ENCODE measurements around the gene RNU6-9. TPM values are rescaled to one million over a fixed set of nuclear protein-coding genes. Genes with fewer than 3 reads are reported as not detected.
"Not testable (repeated sequence)": the region's sequence is repeated elsewhere in the genome, so short reads cannot be mapped to it uniquely, and the experiment has no call there.

RNU6-9 gene
- total RNA-seq (not detected), polyA plus RNA-seq (not detected)
- long read RNA-seq, donor 1, result 0 reads
- long read RNA-seq, donor 2, result 0 reads
- long read RNA-seq, donor 3, result 0 reads
- long read RNA-seq, donor 4, result 0 reads
- long read RNA-seq, donor 5, result 0 reads
- long read RNA-seq, donor 6, result 0 reads
- long read RNA-seq, donor 7, result 0 reads
- long read RNA-seq, donor 8, result 0 reads
- long read RNA-seq, donor 9, result 0 reads
- long read RNA-seq, donor 10, result 0 reads

DNA sequence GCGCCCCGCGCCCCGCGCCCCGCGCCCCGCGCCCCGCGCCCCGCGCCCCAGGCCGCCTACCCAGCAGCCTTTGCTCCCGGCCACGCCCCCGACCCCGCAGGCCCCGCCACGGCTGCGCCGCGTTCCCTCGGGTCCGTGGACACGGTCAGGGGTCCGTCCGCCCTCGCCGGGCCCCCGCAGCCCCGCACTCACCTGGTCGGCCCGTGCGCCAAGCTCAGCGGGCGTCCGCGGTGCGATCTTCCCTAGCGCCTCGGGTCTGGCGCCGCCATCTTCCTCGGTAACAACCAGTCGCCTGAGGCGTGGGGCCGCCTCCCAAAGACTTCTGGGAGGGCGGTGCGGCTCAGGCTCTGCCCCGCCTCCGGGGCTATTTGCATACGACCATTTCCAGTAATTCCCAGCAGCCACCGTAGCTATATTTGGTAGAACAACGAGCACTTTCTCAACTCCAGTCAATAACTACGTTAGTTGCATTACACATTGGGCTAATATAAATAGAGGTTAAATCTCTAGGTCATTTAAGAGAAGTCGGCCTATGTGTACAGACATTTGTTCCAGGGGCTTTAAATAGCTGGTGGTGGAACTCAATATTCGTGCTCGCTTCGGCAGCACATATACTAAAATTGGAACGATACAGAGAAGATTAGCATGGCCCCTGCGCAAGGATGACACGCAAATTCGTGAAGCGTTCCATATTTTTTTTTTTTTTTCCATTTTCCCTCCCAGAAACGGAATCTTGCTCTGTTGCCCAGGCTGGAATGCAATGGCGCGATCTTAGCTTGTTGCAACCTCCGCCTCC lies at the start of gene RNU6-9, which contains the start of gene MED16:
RNU6-9 (plus strand) TSS at position 591 of the 796 bp plus-strand sequence.
MED16 (minus strand) TSS at position 294 of the 796 bp plus-strand sequence. CDS start 2,056 bp downstream, outside the sequence.
- peaks cover 2 to 13% of the 10 kb centered on the region in 2 donors for H3K4me1 ChIP-seq (ENCODE audit: control insufficient read depth in 2 of 2, insufficient read depth in 2 of 2, low read length in 2 of 2)
- peak; percentile 86 to 97 (median 93) for DNase-seq (ENCODE audit: low read depth in 6 of 9, low spot score in 9 of 9)

DNA sequence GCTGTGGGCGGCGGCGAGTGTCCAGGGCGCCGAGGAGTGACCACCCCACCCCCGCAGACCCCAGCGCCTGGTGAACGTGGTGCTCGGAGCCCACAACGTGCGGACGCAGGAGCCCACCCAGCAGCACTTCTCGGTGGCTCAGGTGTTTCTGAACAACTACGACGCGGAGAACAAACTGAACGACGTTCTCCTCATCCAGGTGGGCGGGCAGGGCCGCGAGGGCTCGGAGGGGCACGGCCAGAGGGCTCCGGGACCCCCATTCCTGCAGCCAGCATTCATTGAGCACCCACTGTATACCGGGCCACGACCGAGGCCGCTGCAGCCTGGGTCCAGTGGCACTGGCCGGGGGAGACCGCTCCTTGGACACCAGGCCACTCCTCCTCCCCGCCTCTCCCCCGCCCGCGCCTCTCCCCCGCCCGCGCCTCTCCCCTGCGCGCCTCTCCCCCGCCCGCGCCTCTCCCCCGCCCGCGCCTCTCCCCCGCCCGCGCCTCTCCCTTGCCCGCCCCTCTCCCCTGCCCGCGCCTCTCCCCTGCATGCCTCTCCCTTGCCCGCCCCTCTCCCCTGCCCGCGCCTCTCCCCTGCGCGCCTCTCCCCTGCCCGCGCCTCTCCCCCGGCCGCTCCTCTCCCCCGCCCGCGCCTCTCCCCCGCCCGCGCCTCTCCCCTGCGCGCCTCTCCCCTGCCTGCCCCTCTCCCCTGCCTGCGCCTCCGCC lies 49.3 kb upstream of the RNU6-9 start:
- Histone ChIP-seq H3K4me1 (ENCODE audit: control insufficient read depth in 2 of 2, insufficient read depth in 2 of 2, low read length in 2 of 2) (no peaks in the 10 kb centered on the region), H3K4me3 (ENCODE audit: low read length in 2 of 2) (no peak overlapping the region), H3K9me3 (ENCODE audit: control insufficient read depth in 2 of 2, insufficient read depth in 1 of 2, low read length in 1 of 2) (peaks cover 0 to 7% of the 10 kb centered on the region in 2 donors), H3K27me3 (ENCODE audit: control insufficient read depth in 2 of 2, insufficient read depth in 1 of 2, low read length in 1 of 2) (peaks cover 20 to 85% of the 10 kb centered on the region in 2 donors), H3K27ac (ENCODE audit: low read depth in 1 of 2, low read length in 1 of 2) (no peak overlapping the region), H3K36me3 (ENCODE audit: control insufficient read depth in 2 of 2, insufficient read depth in 2 of 2, low read length in 1 of 2) (no peaks in the 10 kb centered on the region)
- WGBS, result 48% methylated on average over 70 of the region's 70 CpGs
- no peak for DNase-seq (ENCODE audit: low read depth in 6 of 9, low spot score in 9 of 9)

More for the DNA sequence above, at the start of gene RNU6-9, which contains the start of gene MED16:
- Histone ChIP-seq H3K27me3 (ENCODE audit: control insufficient read depth in 2 of 2, insufficient read depth in 1 of 2, low read length in 1 of 2) (no peaks in the 10 kb centered on the region), H3K27ac (ENCODE audit: low read depth in 1 of 2, low read length in 1 of 2) (peak within 1 kb of the TSS; percentile 91 to 96), H3K9me3 (ENCODE audit: control insufficient read depth in 2 of 2, insufficient read depth in 1 of 2, low read length in 1 of 2) (peaks cover 0 to 6% of the 10 kb centered on the region in 2 donors), H3K36me3 (ENCODE audit: control insufficient read depth in 2 of 2, insufficient read depth in 2 of 2, low read length in 1 of 2) (peaks cover 27 to 30% of the 10 kb centered on the region in 2 donors), H3K4me3 (ENCODE audit: low read length in 2 of 2) (peak within 1 kb of the TSS; percentile 46 to 97)
- WGBS, result 1% methylated on average over 69 of the region's 69 CpGs

DNA sequence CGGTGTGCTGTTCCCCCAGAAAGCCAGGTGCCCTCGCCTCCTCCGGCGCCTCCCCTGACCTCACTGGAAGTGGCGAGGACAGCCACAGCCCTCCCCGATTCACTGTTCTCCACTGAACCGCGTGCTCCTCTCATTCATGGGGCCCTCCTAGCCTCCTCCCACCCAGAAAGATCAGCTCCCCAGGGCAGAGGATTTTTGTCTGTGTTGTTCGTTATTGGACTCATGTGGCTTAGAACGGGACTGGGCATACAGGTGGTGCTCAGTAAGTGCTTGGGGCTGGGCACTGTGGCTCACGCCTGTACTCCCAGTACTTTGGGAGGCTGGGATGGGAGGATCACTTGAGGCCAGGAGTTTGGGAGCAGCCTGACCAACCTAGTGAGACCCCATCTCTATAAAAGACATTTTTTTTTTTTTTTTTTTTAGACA lies 48.7 kb upstream of the RNU6-9 start:
- peaks cover 20 to 87% of the 10 kb centered on the region in 2 donors for H3K27me3 ChIP-seq (ENCODE audit: control insufficient read depth in 2 of 2, insufficient read depth in 1 of 2, low read length in 1 of 2)
- 44% methylated on average over 11 of the region's 11 CpGs for WGBS
- DNase-seq (ENCODE audit: low read depth in 6 of 9, low spot score in 9 of 9), result no peak
- no peaks in the 10 kb centered on the region for H3K4me1 ChIP-seq (ENCODE audit: control insufficient read depth in 2 of 2, insufficient read depth in 2 of 2, low read length in 2 of 2)
- H3K4me3 ChIP-seq (ENCODE audit: low read length in 2 of 2), result no peak overlapping the region
- peaks cover 0 to 7% of the 10 kb centered on the region in 2 donors for H3K9me3 ChIP-seq (ENCODE audit: control insufficient read depth in 2 of 2, insufficient read depth in 1 of 2, low read length in 1 of 2)
- H3K27ac ChIP-seq (ENCODE audit: low read depth in 1 of 2, low read length in 1 of 2), result no peak overlapping the region
- no peaks in the 10 kb centered on the region for H3K36me3 ChIP-seq (ENCODE audit: control insufficient read depth in 2 of 2, insufficient read depth in 2 of 2, low read length in 1 of 2)

DNA sequence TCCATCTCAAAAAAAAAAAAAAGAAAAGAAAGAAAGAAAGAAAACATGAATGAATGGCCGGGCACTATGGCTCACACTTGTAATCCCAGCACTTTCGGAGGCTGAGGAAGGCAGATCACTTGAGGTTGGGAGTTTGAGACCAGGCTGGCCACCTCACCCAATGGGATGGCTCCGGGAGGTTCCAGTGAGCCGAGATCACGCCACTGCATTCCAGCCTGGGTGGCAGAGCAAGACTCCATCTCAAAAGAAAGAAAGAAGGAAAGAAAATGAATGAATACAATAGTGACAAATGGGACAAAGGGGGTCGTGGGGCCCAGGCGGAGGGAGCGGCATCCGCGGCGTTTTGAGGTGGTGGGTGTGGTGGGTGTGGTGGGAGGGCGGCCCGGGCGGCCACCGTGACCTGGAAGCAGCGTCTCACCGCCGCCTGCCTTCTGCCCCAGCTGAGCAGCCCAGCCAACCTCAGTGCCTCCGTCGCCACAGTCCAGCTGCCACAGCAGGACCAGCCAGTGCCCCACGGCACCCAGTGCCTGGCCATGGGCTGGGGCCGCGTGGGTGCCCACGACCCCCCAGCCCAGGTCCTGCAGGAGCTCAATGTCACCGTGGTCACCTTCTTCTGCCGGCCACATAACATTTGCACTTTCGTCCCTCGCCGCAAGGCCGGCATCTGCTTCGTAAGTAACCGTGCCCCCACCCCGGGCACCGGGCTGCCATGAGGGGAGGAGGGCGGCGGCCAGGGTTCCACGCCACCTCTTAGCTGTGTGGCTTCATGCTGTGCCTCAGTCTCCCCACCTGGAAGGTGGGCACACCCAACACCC lies 47.4 kb upstream of the RNU6-9 start:
- 85% methylated on average over 37 of the region's 37 CpGs for WGBS
- H3K36me3 ChIP-seq (ENCODE audit: control insufficient read depth in 2 of 2, insufficient read depth in 2 of 2, low read length in 1 of 2), result no peaks in the 10 kb centered on the region
- no peak for DNase-seq (ENCODE audit: low read depth in 6 of 9, low spot score in 9 of 9)
- no peak overlapping the region for H3K4me3 ChIP-seq (ENCODE audit: low read length in 2 of 2)
- no peaks in the 10 kb centered on the region for H3K4me1 ChIP-seq (ENCODE audit: control insufficient read depth in 2 of 2, insufficient read depth in 2 of 2, low read length in 2 of 2)
- H3K9me3 ChIP-seq (ENCODE audit: control insufficient read depth in 2 of 2, insufficient read depth in 1 of 2, low read length in 1 of 2), result peaks cover 0 to 7% of the 10 kb centered on the region in 2 donors
- H3K27me3 ChIP-seq (ENCODE audit: control insufficient read depth in 2 of 2, insufficient read depth in 1 of 2, low read length in 1 of 2), result peaks cover 24 to 91% of the 10 kb centered on the region in 2 donors
- no peak overlapping the region for H3K27ac ChIP-seq (ENCODE audit: low read depth in 1 of 2, low read length in 1 of 2)

DNA sequence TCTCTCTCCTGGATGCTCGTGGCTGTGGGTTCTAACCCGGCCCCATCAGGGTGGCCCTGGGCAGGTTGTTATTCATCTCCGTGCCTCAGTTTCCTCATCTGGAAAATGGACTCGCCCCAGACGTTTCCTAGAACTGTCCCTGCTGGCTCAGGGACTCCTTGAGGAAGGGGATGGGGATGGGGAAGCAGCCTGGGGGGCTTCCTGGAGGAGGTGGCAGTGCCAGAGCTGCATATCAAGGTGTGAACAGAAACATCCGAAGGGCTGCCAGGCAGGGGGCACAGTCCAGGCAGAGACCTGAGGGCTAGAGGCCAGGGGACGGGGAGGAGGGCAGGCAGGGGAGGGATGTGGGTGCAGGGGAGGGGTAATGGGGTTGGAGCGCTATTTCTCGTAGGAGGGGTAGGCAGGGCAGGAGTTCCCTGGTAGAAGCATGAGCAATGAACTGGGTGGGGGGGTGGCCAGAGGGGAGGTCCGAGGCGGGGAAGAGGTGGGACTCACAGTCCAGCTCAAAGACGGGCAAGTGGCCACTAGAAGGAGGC lies 44.8 kb upstream of the RNU6-9 start:
- Histone ChIP-seq H3K27ac (ENCODE audit: low read depth in 1 of 2, low read length in 1 of 2) (no peak overlapping the region), H3K9me3 (ENCODE audit: control insufficient read depth in 2 of 2, insufficient read depth in 1 of 2, low read length in 1 of 2) (peaks cover 0 to 7% of the 10 kb centered on the region in 2 donors), H3K4me3 (ENCODE audit: low read length in 2 of 2) (no peak overlapping the region), H3K27me3 (ENCODE audit: control insufficient read depth in 2 of 2, insufficient read depth in 1 of 2, low read length in 1 of 2) (peaks cover 35 to 96% of the 10 kb centered on the region in 2 donors), H3K4me1 (ENCODE audit: control insufficient read depth in 2 of 2, insufficient read depth in 2 of 2, low read length in 2 of 2) (no peaks in the 10 kb centered on the region), H3K36me3 (ENCODE audit: control insufficient read depth in 2 of 2, insufficient read depth in 2 of 2, low read length in 1 of 2) (no peaks in the 10 kb centered on the region)
- WGBS, result 58% methylated on average over 12 of the region's 12 CpGs
- DNase-seq (ENCODE audit: low read depth in 6 of 9, low spot score in 9 of 9), result no peak

DNA sequence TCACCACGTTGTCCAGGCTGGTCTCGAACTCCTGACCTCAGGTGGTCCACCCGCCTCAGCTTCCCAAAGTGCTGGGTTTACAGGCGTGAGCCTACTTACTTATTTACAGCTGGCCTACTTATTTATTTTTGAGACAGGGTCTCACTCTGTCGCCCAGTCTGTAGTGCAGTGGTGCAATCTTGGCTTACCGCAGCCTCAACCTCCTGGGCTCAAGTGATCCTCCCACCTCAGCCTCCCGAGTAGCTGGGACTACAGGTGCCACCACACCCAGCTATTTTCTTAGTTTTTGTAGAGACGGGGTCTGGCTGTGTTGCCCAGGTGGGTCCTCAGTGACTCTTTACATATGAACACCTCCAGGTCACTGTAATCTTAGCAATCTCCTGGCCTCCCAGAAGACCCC lies 44.1 kb upstream of the RNU6-9 start:
- not testable (repeated sequence) for H3K36me3 ChIP-seq (ENCODE audit: control insufficient read depth in 2 of 2, insufficient read depth in 2 of 2, low read length in 1 of 2); DNase-seq (ENCODE audit: low read depth in 6 of 9, low spot score in 9 of 9); H3K9me3 ChIP-seq (ENCODE audit: control insufficient read depth in 2 of 2, insufficient read depth in 1 of 2, low read length in 1 of 2); H3K4me3 ChIP-seq (ENCODE audit: low read length in 2 of 2); H3K4me1 ChIP-seq (ENCODE audit: control insufficient read depth in 2 of 2, insufficient read depth in 2 of 2, low read length in 2 of 2); H3K27ac ChIP-seq (ENCODE audit: low read depth in 1 of 2, low read length in 1 of 2)
- WGBS, result 90% methylated on average over 8 of the region's 8 CpGs
- peaks cover 29 to 95% of the 10 kb centered on the region in 2 donors for H3K27me3 ChIP-seq (ENCODE audit: control insufficient read depth in 2 of 2, insufficient read depth in 1 of 2, low read length in 1 of 2)

DNA sequence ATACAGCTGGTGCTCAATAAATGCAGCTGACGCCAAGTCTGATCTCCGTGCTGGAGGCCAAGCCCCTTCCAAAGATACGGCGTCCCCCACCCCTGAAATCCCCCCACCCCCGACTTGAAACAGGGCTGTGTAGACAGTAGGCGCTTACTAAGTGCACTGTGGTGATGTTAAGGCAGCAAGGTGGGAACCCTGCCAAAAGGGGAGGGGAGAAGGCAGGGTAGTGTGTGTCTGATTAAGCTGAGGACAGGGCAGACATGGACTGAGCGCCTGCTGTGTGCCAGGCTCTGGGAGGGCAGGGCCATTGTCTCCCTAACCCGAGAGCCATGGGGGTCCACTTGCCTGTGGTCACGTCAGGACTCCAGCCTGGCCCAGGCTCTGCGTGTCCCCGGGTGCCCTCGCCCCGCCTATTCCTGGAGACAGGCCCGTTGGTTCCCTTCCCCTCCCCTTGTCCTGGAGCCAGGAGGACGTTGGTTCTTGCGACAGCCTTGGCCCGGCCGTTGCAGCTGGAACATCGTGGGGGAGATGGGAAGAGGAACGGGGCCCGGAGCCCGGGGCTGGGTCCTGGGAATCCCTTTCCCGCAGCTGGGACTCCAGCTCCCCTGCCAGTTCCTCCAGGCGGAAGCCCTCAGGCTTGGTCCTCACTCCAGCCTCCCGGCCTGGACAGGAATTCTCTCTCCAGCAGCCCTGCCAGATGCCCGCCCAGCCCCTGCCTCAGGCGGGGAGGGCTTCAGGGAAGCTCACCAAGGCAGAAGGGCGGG lies 42.9 kb upstream of the RNU6-9 start:
- Histone ChIP-seq H3K9me3 (ENCODE audit: control insufficient read depth in 2 of 2, insufficient read depth in 1 of 2, low read length in 1 of 2) (no peaks in the 10 kb centered on the region), H3K27me3 (ENCODE audit: control insufficient read depth in 2 of 2, insufficient read depth in 1 of 2, low read length in 1 of 2) (peaks cover 29 to 93% of the 10 kb centered on the region in 2 donors), H3K4me3 (ENCODE audit: low read length in 2 of 2) (no peak overlapping the region), H3K36me3 (ENCODE audit: control insufficient read depth in 2 of 2, insufficient read depth in 2 of 2, low read length in 1 of 2) (no peaks in the 10 kb centered on the region), H3K4me1 (ENCODE audit: control insufficient read depth in 2 of 2, insufficient read depth in 2 of 2, low read length in 2 of 2) (no peaks in the 10 kb centered on the region), H3K27ac (ENCODE audit: low read depth in 1 of 2, low read length in 1 of 2) (no peak overlapping the region)
- WGBS, result 35% methylated on average over 28 of the region's 28 CpGs
- DNase-seq (ENCODE audit: low read depth in 6 of 9, low spot score in 9 of 9), result no peak

DNA sequence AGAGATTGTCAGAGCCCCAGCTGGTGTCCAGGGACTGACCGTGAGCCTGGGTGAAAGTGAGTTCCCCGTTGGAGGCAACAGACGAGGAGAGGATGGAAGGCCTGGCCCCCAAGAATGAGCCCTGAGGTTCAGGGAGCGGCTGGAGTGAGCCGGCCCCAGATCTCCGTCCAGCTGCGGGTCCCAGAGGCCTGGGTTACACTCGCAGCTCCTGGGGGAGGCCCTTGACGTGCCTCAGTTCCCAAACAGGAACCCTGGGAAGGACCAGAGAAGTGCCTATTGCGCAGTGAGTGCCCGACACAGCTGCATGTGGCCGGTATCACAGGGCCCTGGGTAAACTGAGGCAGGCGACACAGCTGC lies 42.3 kb upstream of the RNU6-9 start:
- no peak for DNase-seq (ENCODE audit: low read depth in 6 of 9, low spot score in 9 of 9)
- Histone ChIP-seq H3K9me3 (ENCODE audit: control insufficient read depth in 2 of 2, insufficient read depth in 1 of 2, low read length in 1 of 2) (no peaks in the 10 kb centered on the region), H3K4me1 (ENCODE audit: control insufficient read depth in 2 of 2, insufficient read depth in 2 of 2, low read length in 2 of 2) (no peaks in the 10 kb centered on the region), H3K36me3 (ENCODE audit: control insufficient read depth in 2 of 2, insufficient read depth in 2 of 2, low read length in 1 of 2) (no peaks in the 10 kb centered on the region), H3K27ac (ENCODE audit: low read depth in 1 of 2, low read length in 1 of 2) (peak overlapping the region in 1 of 2 donors; percentile 42), H3K4me3 (ENCODE audit: low read length in 2 of 2) (no peak overlapping the region), H3K27me3 (ENCODE audit: control insufficient read depth in 2 of 2, insufficient read depth in 1 of 2, low read length in 1 of 2) (peaks cover 26 to 92% of the 10 kb centered on the region in 2 donors)
- 66% methylated on average over 13 of the region's 13 CpGs for WGBS

Data from thymus (tissue), 14 donors.